ENCODE data around the gene FAM13C.

GRCh38 chr10:59271160-59271559 lies 91.2 kb downstream of the FAM13C start:
- no peak for TF ChIP-seq CTCF (IDR thresholded peaks at IDR 0.05)
- TF ChIP-seq POLR2A (IDR thresholded peaks at IDR 0.05): no peak
